Measurements from ENCODE around the gene ZNF431.

GRCh38 chr19:21127898-21128297 lies 13.9 kb upstream of the ZNF431 start:
- TF ChIP-seq CTCF (IDR thresholded peaks at IDR 0.05), result no peak
- TF ChIP-seq EZH2 (IDR thresholded peaks at IDR 0.05; ENCODE audit: borderline replicate concordance, insufficient read depth, low read depth, low read length, poor library complexity, severe bottlenecking), result no peak
